ENCODE results near the gene SANBR.

SANBR gene

GRCh38 chr2:61114147-61114546, 48.5 kb downstream of the SANBR start:
- Histone ChIP-seq H3K9me3 (ENCODE audit: insufficient read depth, low read depth, low read length) (no peaks in the 10 kb centered on the region), H3K9me2 (replicated peaks; ENCODE audit: low read depth, low read length) (no peaks in the 10 kb centered on the region), H3K79me2 (ENCODE audit: insufficient read depth, low read length) (no peaks in the 10 kb centered on the region), H3K4me3 (ENCODE audit: low read length, poor library complexity, severe bottlenecking) (no peak overlapping the region), H3K36me3 (ENCODE audit: insufficient read depth, low read length) (no peaks in the 10 kb centered on the region), H3F3A (ENCODE audit: low read depth) (no peaks in the 10 kb centered on the region), H3K27me3 (ENCODE audit: insufficient read depth, low read length, poor library complexity, severe bottlenecking) (no peaks in the 10 kb centered on the region), H2AFZ (ENCODE audit: low read length) (no peak overlapping the region), H3K4me2 (ENCODE audit: low read depth, low read length, poor library complexity, severe bottlenecking) (no peak overlapping the region), H3K4me1 (ENCODE audit: insufficient read depth, low read length, poor library complexity, severe bottlenecking) (no peaks in the 10 kb centered on the region), H4K20me1 (ENCODE audit: insufficient read depth, low read length, poor library complexity, severe bottlenecking) (no peaks in the 10 kb centered on the region), H3K9ac (ENCODE audit: low read depth, low read length, poor library complexity, severe bottlenecking) (no peak overlapping the region)
- TF ChIP-seq EZH2phosphoT487 (IDR thresholded peaks at IDR 0.05; ENCODE audit: borderline replicate concordance): no peak

All from Loucy (cell line).